GM21786 (cell line): ENCODE data around the gene SIT1.
"Not testable (repeated sequence)": the region's sequence is repeated elsewhere in the genome, so short reads cannot be mapped to it uniquely, and the experiment has no call there.

ENCODE experiments used
- ATAC-seq: cut with Tn5 transposase; IDR thresholded peaks from one replicate; pipeline ENCODE4 v1.9.1; 2021; ENCODE audit not compliant: unreplicated experiment

The SIT1 gene

DNA sequence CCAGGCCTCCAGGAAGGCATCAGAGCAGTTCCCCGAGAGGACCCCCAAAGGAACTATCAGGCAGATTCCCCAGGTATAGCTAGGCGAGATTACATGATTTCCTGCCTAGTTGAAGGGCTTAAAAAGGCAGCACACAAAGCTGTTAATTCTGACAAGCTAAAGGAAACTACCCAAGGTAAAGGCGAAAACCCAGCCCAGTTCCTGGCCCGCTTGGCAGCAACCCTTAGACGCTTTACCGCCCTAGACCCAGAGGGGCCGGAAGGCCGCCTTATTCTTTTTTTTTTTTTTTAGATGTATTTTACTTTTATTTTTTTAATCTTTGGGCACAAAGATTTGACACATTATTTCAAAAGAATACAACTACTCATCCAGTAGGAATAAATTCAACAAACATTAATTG lies 12.0 kb downstream of the SIT1 start:
- not testable (repeated sequence) for ATAC-seq

DNA sequence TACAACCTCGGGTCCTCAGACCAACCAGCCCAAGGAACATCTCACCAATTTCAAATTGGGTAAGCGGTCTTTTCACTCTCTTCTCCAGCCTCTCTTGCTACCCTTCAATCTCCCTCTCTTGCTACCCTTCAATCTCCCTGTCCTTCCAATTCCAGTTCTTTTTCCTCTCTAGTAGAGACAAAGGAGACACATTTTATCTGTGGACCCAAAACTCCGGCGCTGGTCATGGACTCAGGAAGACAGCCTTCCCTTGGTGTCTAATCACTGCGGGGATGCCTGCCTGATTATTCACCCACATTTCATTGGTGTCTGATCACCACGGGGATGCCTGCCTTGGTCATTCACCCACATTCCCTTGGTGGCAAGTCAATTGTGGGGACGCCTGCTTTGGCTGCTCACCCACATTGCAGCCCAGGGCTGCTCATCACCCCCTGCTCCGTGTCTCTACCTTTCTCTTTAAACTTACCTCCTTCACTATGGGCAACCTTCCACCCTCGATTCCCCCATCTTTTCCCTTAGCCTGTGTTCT lies 13.2 kb downstream of the SIT1 start:
- not testable (repeated sequence) for ATAC-seq

DNA sequence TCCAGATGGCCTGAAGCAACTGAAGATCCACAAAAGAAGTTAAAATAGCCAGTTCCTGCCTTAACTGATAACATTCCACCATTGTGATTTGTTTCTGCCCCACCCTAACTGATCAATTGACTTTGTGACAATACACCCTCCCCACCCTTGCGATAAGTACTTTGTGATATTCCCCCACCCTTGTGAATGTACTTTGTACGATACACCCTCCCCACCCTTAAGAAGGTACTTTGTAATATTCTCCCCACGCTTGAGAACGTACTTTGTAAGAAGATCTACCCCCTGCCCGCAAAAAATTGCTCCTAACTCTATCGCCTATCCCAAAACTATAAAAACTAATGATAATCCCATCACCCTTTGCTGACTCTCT lies 13.9 kb downstream of the SIT1 start:
- ATAC-seq: not testable (repeated sequence)

DNA sequence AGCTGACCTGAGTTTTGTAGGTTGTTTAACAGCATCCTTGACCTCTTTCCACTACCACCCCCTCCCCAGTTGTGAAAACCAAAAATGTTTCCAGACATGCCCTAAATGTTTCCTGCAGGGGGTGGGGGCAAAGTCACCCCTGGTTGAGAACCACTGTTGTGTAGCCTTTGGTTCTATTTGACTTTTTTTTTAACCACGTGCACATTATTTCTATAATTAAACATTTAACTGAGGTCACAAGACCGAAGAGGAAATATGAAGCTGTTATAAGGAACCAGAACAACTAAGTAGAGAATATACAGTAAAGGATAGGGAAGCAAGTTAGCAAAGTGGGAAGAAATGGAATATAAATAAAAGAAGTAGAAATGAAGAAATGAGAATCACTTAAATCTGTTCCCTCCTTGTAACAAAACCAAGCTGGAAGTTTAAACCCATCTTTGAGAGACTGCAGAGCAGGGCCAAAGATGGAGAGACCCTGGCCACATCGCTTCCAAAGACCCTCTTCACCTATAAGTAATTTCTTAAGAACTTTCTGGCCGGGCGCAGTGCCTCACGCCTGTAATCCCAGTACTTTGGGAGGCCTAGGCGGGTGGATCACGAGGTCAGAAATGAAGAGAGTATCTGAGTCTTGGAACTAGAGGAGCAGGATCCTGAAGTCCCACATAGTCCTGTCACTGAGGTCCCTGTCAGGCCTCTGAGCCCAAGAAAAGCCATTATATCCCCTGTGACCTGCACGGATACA lies 14.4 kb downstream of the SIT1 start:
- ATAC-seq: no peak

GRCh38 chr9:35635730-35636129 lies 15.0 kb downstream of the SIT1 start:
- no peak for ATAC-seq

- ATAC-seq: no peak
Measured at GRCh38 chr9:35629597-35629996, 21.1 kb downstream of the SIT1 start.

- no peak for ATAC-seq
Measured at GRCh38 chr9:35628389-35628991, 22.2 kb downstream of the SIT1 start.

DNA sequence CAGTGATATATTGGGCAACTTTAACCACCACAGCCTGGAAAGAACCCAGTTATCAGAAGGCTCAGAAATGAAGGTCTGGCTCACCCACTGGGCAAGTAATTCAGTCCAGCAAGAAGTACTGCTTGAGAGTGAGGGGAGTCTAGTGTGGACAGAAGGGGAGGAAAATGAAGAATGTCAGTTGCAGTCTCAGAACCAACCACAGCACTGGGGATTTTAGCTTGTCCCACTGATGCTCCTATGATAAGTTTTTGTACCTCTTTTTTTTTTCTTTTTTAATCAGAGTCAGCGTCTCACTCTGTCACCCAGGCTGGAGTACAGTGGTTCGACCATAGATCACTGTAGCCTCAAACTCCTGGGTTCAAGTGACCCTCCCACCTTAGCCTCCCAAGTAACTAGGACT lies 23.2 kb downstream of the SIT1 start:
- no peak for ATAC-seq

DNA sequence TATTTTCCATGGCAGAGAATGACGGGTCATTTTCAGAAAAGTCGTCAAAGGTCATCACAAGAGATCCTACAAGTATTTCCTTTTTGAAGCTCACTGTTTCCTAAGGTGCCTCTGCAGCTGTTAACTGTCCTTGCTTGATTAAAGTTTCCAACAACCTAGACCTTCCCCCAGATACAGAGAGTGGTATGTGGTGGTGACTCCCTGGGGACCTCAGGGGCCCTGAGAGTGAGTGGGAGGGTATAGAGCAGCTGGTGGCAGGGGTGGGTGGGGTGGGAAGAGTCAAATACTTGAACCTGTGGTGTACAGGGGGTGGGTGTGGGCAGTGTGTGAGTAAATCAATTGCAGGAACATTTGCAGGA lies 31.0 kb downstream of the SIT1 start:
- peak; percentile 50 for ATAC-seq

DNA sequence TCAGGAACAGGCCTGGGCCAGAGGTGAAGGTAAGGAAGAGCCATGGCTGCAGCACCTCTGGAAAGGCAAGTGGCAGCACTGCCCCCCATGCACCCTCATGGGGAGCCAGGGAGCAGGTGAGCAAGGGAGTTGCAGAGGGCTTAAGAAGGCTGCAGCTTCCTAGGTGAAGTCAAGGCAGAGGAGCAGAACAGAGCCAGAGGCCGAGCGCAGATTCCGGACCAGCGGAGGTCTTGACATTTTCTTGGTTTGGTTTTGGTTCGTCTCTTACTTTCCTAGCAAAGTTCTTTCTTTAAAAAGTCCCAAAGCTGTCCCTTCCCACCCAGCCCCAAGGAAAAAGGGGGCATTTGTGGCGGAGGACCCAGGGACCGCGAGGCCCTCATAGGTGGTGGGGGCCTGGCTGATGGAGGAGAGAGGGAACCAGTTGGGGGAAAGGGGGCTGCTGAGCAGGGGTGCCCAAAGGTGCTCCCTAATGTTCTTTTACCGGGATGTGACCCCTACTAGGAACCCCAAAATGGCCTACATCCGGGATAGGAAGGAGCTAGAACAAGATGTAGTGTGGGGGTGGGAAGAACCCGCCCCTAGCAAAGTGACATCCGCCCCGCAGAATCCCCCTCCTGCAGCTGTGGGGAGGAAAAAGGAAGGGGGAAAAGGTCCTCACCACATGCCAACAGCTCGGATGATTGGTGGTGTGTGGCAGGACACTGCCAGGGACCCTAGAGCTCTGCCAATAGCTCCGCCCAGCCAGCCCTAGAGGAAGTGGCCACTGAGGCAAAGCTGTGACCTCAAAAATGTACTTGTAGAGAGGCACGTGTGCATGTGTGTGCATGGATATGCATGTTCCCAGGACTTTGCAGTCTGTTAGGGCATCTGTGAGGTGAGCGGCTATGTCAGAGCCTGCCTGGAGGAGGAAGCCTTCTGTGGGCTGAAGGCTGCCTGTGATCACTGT lies 31.6 kb downstream of the SIT1 start:
- ATAC-seq: peak; percentile 49

DNA sequence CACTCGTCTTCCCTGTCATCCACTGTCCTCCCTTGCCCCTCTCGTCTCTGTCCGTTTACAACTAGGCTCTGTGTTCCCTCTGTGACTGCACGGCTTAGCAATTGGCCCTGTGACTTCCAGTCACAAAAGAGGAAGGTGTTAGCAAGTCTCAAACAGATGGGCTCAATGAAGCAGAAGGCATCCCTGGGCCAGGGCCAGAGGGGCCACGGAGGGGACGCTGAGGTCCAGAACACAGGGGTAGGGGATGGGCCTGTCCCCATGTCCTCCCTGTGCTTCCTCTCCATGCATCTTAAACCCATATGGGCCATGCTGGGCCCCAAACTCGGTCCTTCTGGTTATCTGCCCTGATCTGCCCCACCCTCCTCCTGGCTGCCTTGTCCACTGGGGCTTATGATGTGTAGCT lies 32.4 kb downstream of the SIT1 start, which contains the start of gene CD72:
TSS of gene CD72 (minus strand) at position 89 of the 403 bp plus-strand sequence. CDS start 110 bp downstream, outside the sequence.
- ATAC-seq: peak; percentile 30

GRCh38 chr9:35617548-35617947 lies 33.2 kb downstream of the SIT1 start:
- ATAC-seq: no peak

GRCh38 chr9:35616681-35617459 lies 33.9 kb downstream of the SIT1 start:
- ATAC-seq: no peak

GRCh38 chr9:35615981-35616680 lies 34.6 kb downstream of the SIT1 start:
- no peak for ATAC-seq

- no peak for ATAC-seq
Measured at GRCh38 chr9:35612843-35613242, 37.9 kb downstream of the SIT1 start.

GRCh38 chr9:35612066-35612465 lies 38.7 kb downstream of the SIT1 start:
- ATAC-seq: not testable (repeated sequence)

GRCh38 chr9:35611230-35611797 lies 39.4 kb downstream of the SIT1 start:
- ATAC-seq: no peak

DNA sequence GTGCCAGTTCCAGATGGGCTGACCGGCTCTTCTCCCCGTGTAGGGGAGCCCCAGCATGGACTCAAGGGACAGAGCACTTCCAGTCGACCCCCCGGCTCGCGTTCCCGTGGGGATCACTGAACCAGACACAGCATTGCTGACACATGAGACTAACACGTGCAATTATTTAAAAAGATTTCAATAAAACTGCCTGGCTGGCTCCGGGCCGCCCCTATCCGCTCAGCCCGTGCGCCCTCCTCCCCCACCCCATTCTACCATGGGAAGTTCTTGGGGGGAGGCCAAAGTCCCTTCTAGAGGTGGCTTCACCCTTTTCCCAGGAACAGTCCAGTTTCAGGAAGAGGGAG lies 40.9 kb downstream of the SIT1 start:
- no peak for ATAC-seq

DNA sequence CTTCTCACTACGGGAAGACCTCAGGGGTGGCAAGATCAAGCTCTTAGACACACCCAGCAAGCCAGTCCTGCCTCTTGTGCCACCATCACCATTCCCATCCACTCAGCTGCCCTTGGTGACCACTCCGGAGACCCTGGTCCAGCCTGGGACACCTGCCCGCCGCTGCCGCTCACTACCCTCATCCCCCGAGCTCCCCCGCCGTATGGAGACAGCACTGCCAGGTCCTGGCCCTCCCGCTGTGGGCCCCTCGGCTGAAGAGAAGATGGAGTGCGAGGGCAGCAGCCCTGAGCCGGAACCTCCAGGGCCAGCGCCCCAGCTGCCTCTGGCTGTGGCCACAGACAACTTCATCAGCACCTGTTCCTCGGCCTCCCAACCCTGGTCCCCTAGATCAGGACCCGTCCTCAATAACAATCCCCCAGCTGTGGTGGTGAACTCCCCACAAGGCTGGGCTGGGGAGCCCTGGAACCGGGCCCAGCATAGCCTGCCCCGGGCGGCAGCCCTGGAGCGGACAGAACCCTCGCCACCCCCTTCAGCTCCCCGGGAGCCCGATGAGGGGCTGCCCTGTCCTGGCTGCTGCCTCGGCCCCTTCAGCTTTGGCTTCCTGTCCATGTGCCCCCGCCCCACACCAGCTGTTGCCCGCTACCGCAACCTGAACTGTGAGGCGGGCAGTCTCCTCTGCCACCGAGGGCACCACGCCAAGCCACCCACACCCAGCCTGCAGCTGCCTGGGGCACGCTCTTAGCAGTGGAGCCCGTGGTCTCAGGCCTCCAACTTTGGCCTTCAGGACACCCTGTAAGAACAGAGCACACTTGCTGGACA lies 41.5 kb downstream of the SIT1 start:
- no peak for ATAC-seq
